Breast epithelium (tissue), 3 donors: Measurements from ENCODE around the gene UGT1A8.
"Not testable (repeated sequence)": the region's sequence is repeated elsewhere in the genome, so short reads cannot be mapped to it uniquely, and the experiment has no call there.

Experiments
- CTCF ChIP-seq, 3 donors: fragments of 450-650 bp; IDR thresholded peaks; one replicate each; pipeline ENCODE4 v1.5.1; 2016 to 2017; ENCODE audit warnings: antibody characterized with exemption in 3 of 3, mild to moderate bottlenecking in 3 of 3, moderate library complexity in 3 of 3
- POLR2A ChIP-seq: fragments of 450-650 bp; IDR thresholded peaks from one replicate; pipeline ENCODE4 v1.6.1; 2016; ENCODE audit warnings: antibody characterized with exemption, mild to moderate bottlenecking, moderate library complexity

GRCh38 chr2:233655943-233656342, 38.5 kb downstream of the UGT1A8 start:
- not testable (repeated sequence) for TF ChIP-seq CTCF (IDR thresholded peaks at IDR 0.05); POLR2A
